ENCODE data around the gene RNF157.
"Not testable (repeated sequence)": the region's sequence is repeated elsewhere in the genome, so short reads cannot be mapped to it uniquely, and the experiment has no call there.

The RNF157 gene

DNA sequence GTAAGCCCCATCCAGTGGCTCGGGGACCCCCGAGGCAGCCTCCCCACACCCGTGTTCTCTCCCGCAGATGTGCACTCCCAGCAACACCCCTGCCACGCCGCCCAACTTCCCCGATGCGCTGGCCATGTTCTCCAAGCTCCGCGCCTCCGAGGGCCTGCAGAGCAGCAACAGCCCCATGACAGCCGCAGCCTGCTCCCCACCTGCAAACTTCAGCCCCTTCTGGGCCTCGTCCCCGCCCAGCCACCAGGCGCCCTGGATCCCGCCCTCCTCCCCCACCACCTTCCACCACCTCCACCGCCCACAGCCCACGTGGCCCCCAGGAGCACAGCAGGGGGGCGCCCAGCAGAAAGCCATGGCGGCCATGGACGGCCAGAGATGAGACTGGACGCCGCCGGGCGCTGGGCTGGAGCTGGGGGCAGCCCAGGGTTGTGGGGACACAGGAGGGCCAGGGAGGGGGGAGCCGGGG, 29.9 kb upstream of the RNF157 start:
- DNase-seq, result no peak

DNA sequence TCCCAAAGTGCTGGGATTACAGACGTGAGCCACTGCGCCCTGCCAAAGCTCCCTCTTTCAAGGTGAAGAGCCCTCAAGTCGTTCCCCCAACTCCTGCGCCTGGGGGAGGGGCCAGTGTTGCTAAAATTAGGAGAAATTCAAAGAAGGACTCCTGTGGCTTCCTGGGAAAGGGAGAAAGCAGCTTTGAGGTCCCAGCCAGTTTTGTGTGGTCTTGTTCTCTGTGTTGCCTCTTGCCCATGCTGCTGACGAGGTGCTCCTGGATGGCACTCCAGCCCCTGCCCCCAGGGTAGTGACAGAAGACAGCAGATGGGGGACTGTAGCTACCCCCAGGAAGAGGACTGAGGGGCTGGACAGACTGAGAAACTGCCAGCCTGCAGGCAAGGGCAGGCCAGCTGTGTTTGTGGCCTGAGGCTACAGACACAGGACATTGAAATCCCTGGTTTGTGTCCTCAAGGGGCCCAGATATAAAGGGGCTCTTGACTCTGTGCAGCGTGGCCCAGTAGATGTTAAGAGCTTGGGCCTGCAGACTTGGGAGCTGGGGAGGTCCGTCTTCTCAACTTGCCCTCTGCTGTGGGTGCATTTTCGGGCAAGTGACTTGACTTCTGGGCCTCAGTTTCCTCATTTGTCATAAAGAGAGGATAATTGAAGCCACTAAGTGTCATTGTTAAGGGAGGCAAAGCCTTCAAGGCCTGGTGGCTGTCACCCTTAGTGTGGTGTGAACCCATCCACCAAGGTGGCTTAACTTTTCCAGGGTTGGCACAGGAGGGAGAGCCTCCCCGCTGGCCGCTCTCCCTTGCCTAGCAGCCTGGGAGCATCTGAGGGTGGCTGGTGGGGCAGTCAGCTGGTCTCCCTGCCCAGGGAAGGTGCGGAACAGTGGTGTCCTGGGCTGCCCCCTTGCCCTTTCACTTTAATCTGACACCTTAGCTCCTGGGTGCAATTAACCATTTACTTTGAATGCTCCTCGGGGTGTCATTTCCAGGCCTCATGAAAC, 29.0 kb upstream of the RNF157 start:
- DNase-seq, result no peak

DNA sequence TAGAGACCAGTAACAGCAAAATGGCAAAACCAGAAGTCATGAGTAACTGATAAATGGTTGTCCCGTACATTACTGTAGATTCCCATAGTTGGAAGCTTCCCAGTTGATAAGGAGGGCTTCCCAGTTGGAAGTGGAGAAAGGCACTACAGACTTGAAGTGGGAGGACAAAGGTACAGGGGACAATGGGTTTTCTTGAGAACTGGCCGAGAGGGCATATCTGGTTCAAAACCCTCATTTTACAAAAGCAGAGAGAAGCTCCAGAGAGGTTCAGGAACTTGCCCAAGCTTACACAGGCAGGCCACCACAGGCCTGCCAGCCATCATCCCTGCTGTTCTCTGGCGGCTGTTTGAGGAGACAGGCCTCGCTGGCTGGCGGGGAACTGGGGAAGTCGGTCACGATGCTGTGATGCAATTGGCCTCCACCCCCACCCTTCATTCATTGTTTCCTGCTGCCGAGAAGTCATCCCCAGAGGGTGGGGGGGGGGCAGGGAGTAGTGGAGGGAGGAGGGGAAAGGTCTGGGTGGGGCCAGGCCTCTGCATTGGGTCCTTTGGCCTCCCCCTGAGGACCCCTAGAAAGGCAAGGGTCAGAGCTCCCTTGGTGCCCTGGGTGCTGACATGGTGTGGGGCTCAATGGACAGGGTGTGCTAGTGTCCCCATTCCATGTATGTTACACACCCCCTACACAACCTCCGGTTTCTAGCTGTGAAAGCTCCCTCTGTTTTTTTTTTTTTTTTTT, 27.9 kb upstream of the RNF157 start:
- DNase-seq, result no peak

DNA sequence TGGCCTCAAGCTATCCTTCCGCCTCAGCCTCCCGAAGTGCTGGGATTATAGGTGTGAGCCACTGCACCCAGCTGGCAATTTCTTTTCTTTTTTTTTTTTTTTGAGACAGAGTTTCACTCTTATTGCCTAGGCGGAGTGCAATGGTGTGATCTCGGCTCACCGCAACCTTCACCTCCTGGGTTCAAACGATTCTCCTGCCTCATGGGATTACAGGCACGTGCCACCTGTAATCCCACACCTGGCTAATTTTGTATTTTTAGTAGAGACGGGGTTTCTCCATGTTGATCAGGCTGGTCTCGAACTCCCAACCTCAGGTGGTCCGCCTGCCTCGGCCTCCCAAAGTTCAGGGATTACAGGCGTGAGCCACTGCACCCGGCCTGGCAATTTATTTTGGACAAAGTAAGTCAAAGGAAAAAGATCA, 27.3 kb upstream of the RNF157 start:
- DNase-seq, result not testable (repeated sequence)

DNA sequence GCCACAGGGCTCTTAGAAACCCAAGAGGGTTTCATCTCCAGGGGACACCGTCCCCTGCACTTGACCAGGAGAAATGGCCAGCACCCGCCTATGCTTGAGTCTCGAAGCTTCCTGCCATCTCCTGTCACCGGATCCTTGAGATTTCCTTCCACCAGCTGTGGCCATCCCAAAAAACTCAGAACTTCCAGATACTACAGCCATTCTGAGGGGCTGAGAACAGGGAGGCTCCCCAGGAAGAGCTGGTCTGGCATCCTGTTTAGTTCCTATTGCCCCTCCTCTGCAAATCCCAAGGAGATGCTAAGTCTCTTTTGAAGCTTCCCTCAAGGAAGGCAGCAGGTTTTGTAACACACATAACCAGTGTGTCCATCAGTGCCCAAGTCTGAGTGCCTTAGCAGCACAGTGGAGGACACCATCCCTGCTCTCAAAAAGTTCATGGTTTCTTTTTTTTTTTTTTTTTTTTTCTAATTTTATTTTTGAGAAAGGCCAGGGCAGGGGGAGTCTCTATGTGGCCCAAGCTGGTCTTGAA, 26.8 kb upstream of the RNF157 start:
- no peak for DNase-seq

DNA sequence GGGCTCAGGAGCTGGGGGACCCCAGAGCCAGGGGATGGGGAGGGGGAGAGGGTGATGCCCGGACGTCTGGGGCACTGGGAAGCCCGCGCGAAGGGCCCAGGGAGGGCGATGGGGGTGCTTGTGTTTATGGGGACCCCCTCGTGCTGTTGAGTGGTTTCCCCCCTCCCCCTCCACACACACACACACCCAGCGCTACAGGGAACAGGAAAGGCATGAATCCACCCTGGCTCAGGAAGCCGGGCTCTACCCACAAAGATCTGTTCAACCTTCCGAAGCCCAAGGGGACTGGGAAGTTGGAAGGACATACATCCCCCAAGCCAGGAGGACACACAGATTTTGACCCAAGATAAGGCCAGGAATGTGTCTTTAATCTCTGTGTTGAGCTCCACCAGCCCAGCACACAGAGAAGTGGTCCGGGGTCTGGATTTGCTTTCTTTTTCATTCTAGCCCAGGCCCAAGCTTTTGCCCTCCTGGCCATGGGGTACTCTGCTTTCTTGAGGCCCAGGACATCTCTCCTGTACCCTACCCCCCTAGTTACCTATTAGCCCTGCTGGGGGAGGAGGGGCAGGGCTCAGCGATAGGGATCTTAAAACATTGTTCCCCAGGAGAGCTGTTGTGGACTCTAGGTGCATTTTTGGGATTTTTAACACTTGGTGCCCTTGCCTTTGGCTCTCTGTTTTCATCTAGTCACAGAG, 26.1 kb upstream of the RNF157 start:
- DNase-seq, result no peak

DNA sequence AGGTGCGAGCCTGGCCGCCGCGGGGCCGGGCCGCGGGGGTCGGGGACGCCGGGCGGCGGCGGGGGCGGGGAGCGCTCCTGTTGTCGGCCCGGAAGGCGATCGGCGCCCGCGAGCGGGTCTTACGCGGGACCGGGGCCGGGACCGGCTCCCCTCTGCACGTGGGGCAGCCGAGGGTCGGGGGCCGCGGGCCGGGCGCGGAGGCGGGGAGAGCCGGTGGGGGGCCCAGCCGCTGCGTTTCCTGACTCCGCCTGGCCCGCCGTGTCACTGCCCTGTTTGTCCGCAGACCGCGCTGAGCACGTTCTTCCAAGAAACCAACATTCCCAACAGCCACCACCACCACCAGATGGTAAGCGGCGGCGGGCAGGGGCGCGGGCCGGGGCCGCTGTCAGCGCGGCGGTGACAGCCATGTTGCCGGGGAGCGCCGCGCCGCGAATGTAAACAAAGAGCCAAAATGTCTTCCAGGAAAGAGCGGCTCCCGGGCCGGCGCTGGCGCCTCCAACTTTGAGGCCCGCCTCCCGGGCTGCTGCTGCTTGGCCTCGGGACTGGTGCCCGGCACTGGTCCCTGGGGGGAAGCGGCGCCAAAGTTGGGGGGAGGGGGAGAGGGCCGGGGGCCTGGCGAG, 25.4 kb upstream of the RNF157 start:
- no peak for DNase-seq

DNA sequence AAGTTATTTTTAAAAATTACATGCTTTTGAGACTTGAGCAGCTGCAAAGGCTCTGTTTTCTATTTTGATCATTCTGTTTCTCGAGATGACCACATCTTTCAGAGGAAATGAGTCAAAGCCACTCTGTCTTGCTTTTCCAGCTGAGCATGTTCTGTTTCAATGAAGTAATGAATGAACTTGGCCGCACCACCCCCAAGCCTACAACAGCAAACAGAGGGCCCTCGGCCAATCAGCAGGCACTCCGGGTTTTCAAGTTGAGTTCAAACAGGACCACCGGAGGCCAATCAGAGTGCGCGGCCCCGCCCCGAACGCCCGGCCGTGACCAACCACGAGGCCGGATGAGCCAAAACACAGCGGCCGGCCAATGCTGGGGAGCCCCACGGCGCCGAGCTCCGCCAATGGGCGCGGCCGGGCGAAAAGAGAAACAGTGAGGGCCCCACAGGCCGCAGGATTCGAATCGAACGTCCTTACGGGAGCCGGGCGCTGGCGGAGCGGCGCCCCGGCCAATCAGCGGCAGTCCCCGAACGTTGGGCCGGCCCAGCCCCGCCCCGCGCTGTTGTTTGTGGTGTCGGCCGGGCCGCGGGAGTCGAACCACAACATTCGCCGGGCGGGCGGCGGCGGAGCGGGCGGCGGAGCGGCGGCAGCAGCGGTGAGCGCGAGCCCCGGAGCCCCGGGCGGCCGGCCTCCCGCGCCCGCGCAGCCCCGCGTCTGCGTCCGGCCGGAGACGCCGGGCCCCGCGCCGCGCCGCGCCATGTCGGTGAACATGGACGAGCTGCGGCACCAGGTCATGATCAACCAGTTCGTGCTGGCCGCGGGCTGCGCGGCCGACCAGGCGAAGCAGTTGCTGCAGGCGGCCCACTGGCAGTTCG, 24.7 kb upstream of the RNF157 start, which contains the start of gene UBALD2:
Gene UBALD2 (plus strand): TSS at position 594 of the 869 bp plus-strand sequence. CDS start 158 bp downstream, at position 752.
- DNase-seq, result peak; percentile 97

DNA sequence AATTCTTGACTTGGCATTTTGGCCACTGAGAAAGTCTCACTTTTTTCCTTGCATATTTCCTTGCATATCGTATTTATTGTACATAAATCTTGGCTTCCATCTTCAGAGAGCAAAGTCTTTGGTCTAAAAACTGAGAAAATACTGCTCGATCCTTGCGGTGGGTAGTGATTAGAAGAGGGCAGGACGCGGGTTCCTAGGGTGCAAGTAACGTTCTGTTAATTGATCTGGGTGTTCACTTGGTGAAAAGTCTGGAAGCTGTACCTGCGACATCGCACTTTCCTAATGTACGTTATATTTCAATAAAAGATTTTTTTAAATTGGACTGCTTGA, 24.1 kb upstream of the RNF157 start:
- no peak for DNase-seq

DNA sequence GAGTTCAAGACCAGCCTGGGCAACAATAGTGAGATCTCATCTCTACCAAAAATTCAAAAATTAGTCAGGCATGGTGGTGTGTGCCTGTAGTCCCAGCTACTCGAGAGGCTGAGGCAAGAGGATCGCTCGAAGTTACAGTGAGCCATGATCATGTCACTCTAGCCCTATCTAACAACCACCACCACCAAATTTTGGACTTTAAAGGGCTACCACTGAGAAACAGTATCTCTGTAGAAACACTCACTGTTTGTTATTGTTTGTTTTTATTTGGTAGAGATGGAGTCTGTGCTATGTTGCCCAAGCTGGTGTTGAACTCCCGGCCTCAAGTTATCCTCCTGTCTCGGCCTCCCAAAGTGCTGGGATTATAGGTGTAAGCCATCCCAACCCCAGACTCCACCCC, 23.6 kb upstream of the RNF157 start:
- no peak for DNase-seq

DNA sequence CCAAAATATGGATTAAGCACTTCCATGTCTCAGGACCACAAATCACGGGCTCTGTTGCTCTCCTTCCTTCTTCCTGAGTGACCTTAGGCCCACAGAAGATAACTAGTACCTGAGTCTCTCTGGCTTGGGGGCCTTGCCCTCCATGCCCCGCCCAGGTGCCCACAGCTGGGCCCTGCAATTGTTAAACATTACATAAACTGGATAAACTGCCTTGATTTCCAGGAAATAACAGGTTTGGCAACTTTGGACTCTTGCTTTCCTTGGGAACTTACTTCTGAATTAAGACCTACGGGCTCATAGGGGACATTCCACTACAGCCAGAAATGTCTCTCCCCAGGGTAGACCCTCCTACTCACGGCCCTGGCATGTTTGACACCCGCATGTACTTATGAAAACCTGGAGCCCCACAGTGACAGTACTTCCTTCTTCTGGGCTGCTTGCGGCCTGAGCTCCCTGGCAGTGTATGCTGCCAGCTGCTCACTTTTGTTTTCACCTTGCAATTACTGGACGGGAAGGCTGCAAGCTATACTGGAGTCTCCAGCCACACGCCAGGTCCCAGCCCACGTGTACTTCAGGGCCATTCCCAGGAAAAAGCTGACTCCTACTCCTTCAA, 22.5 kb upstream of the RNF157 start:
- DNase-seq, result peak; percentile 65

DNA sequence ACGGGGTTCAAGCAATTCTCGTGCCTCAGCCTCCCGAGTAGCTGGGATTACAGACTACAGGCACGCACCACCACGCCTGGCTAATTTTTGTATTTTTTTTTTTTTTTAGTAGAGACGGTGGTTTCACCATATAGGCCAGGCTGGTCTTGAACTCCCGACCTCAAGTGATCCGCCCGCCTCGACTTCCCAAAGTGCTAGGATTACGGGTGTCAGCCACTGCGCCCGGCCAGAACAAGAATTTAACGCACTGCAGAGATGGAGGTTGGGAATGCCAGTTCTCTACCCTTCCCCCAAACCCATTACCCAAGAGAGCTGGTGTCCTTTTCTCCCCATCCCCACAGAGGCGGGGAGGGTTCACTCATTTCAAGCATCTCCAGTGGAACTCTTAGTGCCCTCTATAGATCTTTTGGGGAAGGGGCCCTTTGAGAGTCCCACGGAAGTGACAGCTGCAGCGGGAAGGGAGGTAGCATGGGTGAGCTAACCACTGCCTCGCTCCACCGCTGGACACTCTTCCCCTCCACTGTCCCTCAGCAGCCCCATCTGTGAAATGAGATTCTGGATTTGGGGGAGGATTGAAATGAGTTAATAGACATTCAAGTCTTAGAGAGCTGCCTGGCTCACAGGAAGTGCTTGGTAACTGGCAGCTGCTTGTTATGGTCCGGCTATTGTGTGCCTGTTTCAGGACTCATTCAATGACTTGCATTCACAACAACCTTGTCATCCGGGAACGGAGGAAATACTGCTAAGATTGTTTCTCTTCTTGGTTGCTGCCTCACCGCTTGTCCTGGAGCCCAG, 21.3 kb upstream of the RNF157 start:
- no peak for DNase-seq

DNA sequence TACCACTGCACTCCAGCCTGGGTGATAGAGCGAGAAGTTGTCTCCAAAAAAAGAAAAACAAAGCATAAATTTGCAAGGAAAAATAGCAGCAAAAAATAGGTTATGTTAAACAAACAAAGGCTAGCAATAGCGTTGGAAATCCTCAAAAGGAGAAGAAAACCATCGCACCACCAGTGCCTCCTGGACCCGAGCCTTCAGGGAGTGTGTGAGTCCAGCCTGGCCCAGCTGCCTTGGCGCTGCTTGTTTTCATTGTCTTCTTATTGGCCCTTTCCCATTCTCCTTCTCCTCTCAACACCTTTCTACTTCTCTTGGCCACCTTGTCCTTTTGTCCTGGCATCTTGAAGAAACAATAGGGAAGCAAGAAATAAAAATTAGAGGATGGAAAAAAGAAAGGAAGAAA, 20.4 kb upstream of the RNF157 start:
- no peak for DNase-seq

DNA sequence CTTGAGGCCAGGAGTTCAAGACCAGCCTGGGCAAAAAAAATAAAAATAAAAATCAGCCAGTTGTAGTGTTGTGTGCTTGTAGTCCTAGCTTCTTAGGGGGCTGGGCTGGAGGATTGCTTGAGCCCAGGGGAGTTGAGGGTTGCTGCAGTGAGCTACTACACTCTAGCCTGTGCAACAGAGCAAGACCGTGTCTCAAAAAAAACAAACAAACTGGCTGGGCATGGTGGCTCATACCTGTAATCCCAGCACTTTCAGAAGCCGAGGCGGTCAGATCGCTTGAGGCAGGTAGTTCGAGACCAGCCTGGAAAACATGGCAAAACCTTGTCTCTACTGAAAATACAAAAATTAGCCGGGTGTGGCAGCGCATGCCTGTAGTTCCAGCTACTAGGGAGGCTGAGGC, 19.9 kb upstream of the RNF157 start:
- no peak for DNase-seq

DNA sequence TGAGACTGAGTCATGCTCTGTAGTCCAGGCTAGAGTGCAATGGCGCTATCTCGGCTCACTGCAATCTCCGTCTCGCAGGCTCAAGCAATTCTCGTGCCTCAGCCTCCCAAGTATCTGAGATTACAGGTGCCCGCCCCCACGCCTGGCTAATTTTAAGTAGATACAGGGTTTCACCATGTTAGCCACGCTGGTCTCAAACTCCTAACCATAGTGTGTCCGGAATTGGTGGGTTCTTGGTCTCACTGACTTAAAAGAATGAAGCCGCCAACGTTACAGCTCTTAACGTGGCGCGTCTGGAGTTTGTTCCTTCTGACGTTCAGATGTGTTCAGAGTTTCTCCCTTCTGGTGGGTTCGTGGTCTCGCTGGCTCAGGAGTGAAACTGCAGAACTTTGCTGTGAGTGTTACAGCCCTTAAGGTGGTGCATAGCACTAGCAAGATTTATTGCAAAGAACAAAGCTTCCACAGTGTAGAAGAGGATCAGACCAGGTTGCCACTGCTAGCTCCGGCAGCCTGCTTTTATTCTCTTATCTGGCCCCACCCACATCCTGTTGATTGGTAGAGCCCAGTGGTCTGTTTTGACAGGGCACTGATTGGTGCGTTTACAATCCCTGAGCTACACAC, 16.2 kb upstream of the RNF157 start:
- DNase-seq, result not testable (repeated sequence)

DNA sequence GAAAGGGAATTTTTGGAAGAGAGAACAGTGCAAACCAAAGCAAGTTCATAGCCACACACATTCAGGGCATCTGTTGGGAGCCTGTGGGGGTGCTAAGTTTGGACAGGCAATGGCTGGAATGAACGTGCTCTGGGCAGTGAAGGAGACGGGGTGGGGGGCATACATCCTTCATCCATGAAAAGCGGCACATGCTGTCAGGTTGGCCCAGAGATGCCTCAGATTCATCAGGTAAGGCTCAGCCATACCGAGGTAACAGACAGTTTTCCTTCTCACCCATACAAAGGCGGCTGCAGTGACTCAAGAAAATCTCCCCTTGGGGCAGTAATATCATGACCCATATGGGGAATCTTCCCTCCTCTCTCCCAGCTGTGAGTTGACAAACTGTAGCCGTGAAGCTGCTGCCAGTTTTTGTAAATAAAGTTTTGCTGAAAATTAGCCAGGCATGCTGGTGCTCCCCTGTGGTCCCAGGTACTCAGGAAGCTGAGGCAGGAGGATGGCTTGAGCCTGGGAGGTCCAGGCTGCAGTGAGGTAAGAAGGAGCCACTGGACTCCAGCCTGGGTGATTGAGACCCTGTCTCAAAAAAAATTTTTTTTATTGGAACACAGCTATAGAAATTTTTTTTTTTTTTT, 15.6 kb upstream of the RNF157 start:
- DNase-seq, result no peak

DNA sequence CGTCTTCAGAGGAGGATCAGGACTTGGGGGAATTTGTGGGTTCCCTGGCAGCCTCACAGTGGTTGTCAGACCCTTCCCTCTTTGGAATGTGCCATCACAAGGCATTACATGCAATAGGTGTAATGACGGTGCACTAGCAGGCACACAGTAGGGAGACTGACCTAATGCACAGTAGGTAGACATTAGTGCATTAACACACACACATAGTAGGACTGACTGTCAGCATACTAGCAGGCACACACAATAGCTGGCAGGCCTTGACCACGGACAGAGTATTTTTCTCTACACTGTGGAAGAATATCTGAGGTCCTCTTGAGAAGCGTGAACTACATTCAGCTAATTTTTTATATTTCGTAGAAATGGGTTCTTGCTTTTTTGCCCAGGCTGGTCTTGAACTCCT, 14.0 kb upstream of the RNF157 start:
- DNase-seq, result no peak

DNA sequence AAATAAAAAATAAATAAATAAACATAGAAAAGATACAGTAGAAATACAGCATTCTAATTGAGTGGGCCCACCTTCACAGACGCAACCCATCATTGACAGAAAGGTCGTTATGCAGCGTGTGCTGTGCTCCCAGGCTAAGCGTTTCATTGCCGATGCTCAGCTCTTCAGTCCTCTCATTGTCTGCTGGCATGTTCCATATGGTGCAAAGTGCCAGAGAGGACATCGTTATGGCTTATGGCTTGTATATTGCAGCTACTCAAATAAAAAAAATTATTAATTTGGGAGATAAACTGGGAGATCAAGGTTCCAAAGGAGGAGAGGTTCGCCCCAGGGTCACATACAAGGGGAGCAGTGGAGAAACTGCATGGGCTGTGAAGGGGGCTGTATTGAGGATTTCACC, 13.5 kb upstream of the RNF157 start:
- no peak for DNase-seq

All from NCI-H510A (cell line).